NCI-H1048 (cell line): ENCODE measurements around the gene TNFSF12.

Experiments used
- DNase-seq: peaks from one replicate; lab custom pipeline; 2025; lab: John Stamatoyannopoulos, UW

The TNFSF12 gene

DNA sequence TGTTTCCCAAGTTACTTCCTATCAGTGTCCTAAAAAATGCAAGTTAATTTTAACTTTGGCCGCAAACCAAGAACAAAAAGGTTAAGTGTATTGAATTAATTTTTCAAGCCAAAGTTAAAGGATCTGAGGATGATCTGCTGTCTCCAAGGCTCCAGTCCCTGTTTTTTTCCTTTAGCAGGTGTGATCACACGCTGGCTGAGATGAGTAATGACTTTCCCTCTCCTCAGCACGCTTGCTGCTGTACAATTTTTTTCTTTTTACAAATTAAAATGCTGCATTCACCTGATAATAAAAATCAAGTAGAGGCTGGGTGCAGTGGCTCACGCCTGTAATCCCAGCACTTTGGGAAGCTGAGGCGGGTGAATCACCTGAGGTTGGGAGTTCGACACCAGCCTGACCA, 3.9 kb upstream of the TNFSF12 start:
- DNase-seq, result no peak

DNA sequence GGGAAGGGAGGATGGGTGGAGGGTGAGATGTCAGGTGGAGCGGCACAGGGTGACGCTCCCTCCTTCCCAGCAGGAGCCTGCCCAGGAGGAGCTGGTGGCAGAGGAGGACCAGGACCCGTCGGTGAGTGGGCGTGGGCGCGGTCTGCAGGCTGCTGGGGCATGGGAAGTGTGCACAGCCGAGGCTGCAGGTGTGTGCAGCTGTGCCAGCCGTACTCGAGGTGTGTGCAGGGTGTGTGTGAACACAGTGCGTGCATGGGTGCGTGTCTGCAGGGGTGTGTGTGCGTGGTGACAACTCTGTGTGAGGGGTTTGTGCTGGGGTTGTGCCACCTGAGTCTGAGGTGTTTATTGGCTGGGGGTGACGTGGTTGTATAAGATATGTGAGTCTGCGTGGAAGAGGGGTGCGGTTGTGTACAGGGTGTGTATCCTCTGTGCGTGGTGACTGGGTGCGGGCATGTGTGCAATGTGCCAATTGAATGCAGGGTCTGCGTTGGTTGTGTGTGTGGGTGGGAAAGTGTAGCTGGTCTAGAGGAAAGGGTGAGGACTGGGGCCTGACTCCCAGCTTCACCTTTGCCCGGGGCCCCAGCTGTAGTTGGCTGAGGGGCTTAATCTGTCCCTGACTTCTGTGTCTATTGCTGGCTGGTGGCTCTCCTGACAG, 670 bp downstream of the TNFSF12 start:
- no peak for DNase-seq

DNA sequence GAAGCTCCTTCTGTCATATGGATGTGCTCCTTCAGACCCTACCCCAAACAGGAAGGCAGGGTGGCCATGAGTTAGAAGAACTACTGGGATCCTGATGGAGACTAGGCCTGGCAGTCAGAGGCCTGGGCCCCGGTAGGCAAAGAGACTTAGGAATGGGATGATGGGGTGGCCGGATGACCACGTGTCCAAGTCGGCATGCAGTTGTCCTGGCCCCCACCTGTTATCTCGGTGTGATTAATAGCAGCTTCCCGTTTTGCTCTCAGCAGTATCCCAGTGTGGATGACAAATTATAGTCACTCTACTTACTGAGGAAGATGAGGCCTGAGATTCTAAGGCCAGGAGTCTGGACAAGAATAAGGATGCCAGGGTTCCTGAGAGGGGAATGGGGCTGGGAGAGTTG, 1.5 kb downstream of the TNFSF12 start:
- no peak for DNase-seq

GRCh38 chr17:7551396-7551795, 2.5 kb downstream of the TNFSF12 start:
- no peak for DNase-seq

DNA sequence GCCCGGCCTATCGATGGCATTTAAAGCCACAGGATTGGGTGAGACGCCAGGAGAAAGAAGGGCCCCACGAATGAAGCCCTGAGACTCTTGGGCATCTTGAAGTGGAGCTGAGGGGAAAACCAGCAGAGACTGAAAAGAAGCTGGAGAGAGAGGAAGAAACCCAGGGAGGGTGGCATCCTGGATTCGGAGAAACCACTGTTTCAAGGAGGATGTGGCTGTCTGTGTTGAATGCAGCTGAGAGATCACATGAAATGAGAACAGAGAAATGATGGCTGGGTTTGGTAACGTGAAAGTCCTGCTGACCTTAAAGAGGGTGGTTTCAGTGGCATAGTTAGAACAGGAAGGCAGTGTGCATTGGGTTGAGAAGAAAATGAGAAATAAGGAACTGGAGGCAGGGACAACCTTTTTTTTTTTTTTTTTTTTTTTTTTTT, 3.8 kb downstream of the TNFSF12 start:
- DNase-seq, result no peak

DNA sequence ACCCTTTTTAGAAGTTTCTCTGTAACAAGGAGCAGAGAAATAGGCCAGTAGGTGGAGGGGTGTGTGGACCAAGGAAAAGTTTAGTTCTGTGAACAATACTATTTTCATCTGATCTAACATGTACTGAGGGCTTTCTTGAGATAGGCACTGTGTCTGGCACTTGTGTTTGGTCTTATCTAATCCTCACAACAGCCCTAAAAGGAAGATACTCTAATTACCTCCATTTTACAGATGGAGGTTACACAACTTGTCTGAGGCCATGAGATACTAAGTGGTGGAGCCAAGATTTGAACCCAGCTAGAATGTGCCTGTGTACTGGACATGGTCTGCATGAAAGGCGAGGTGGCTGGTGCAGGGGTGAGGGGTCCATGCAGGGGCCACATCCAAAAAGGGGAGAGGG, 4.5 kb downstream of the TNFSF12 start:
- no peak for DNase-seq

DNA sequence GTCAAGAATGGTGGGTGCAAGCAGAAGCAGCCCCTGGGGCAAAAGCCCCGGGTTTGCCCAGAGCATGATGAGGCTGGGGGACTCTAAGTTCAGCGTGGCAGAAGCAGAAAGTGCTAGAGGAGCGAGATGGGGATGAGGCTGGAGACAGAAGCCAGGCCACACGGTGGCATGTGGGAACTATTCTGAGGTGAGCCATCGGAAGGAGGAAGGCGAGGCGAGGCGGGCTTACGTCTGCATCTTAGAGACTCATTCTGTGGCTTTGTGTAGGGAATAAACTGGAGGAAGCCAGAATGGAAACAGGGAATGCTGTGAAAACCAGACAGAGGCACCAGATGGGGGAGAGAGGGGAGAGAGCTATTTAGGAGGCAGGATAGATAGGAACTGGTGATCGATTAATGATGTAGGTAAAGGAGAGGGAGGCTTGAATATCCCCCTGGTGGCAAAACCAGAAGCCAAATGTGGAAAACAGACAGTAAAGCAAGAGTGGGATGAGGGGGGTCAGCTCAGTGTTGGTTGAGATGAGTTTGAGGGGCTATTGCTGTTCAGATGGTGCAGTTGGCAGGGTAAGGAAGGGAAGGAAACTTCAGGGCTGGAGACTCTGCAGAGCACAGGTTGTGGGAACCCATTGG, 6.6 kb downstream of the TNFSF12 start:
- no peak for DNase-seq

GRCh38 chr17:7556627-7557026, 7.8 kb downstream of the TNFSF12 start:
- no peak for DNase-seq

DNA sequence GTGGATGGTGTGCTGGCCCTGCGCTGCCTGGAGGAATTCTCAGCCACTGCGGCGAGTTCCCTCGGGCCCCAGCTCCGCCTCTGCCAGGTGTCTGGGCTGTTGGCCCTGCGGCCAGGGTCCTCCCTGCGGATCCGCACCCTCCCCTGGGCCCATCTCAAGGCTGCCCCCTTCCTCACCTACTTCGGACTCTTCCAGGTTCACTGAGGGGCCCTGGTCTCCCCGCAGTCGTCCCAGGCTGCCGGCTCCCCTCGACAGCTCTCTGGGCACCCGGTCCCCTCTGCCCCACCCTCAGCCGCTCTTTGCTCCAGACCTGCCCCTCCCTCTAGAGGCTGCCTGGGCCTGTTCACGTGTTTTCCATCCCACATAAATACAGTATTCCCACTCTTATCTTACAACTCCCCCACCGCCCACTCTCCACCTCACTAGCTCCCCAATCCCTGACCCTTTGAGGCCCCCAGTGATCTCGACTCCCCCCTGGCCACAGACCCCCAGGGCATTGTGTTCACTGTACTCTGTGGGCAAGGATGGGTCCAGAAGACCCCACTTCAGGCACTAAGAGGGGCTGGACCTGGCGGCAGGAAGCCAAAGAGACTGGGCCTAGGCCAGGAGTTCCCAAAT, 8.4 kb downstream of the TNFSF12 start:
- no peak for DNase-seq

DNA sequence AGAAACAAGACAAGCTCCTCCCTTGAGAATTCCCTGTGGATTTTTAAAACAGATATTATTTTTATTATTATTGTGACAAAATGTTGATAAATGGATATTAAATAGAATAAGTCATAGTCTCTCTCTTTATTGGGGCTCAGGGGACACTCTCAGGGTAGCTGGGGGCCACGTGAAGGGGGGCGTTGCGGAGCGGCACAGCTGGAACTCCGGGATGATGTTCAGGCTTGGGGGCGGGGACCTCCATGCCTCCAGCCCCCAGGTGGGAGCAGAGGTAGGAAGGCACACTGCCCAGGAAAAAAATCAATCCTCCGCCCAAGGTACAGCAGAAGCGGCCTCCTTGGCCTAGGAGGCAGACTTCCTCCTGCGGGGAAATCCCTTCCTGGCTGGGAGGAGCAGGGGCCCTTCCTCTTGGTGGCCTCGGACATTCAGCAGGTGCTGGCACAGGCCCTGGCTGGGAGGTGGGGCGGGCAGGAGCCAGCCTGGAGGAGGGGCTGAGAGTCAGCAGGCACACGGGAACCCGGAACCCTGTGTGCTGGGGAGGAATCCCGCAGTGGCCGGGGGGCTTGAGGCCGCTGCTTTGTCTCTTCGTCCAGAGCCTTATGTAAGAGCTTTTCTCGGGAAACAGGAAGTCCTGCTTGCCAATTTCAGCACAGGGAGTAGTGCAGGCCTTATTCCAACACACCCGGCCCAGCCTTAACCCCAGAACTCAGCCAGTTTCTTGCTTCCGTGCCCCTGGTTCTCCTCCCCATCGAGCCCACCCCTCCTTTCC, 9.1 kb downstream of the TNFSF12 start:
- DNase-seq, result no peak

- no peak for DNase-seq
Measured at GRCh38 chr17:7558544-7559319, 9.9 kb downstream of the TNFSF12 start, which contains the start of gene TNFSF13. TNFSF13 (plus strand) TSS chr17:7558750; CDS start chr17:7559040, 290 bp downstream.

- DNase-seq, result no peak
Measured at GRCh38 chr17:7559320-7560171, 10.7 kb downstream of the TNFSF12 start.

DNA sequence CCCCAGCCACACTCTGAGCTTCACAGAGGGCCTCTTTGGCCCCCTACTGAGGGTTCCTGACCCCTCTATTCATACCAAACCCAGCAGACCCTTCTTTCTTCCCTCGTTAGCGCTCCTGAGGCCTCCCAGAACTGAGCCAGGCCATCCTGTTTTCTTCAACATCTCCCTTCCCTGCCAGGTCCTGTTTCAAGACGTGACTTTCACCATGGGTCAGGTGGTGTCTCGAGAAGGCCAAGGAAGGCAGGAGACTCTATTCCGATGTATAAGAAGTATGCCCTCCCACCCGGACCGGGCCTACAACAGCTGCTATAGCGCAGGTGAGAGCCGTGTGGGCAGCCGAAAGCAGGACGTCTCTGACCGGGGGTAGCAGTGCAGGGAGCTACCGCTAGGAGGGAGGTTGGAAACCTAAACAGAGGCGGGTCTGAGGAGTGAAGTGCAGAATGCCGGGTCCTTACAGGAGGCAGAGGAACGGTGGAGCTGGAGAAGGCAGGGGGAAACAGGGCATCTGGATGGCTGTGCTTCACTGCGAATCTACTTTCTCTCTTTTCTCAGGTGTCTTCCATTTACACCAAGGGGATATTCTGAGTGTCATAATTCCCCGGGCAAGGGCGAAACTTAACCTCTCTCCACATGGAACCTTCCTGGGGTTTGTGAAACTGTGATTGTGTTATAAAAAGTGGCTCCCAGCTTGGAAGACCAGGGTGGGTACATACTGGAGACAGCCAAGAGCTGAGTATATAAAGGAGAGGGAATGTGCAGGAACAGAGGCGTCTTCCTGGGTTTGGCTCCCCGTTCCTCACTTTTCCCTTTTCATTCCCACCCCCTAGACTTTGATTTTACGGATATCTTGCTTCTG, 11.5 kb downstream of the TNFSF12 start:
- no peak for DNase-seq

DNA sequence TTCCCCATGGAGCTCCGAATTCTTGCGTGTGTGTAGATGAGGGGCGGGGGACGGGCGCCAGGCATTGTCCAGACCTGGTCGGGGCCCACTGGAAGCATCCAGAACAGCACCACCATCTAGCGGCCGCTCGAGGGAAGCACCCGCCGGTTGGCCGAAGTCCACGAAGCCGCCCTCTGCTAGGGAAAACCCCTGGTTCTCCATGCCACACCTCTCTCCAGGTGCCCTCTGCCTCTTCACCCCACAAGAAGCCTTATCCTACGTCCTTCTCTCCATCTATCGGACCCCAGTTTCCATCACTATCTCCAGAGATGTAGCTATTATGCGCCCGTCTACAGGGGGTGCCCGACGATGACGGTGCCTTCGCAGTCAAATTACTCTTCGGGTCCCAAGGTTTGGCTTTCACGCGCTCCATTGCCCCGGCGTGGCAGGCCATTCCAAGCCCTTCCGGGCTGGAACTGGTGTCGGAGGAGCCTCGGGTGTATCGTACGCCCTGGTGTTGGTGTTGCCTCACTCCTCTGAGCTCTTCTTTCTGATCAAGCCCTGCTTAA, 12.2 kb downstream of the TNFSF12 start:
- DNase-seq, result peak; percentile 84

GRCh38 chr17:7561589-7562207, 12.8 kb downstream of the TNFSF12 start, which contains the start of gene SENP3:
SENP3 (plus strand) TSS chr17:7561919; CDS start chr17:7563077, 1,158 bp downstream.
- DNase-seq, result peak; percentile 70

- no peak for DNase-seq
Measured at GRCh38 chr17:7562208-7562605, 13.3 kb downstream of the TNFSF12 start.

DNA sequence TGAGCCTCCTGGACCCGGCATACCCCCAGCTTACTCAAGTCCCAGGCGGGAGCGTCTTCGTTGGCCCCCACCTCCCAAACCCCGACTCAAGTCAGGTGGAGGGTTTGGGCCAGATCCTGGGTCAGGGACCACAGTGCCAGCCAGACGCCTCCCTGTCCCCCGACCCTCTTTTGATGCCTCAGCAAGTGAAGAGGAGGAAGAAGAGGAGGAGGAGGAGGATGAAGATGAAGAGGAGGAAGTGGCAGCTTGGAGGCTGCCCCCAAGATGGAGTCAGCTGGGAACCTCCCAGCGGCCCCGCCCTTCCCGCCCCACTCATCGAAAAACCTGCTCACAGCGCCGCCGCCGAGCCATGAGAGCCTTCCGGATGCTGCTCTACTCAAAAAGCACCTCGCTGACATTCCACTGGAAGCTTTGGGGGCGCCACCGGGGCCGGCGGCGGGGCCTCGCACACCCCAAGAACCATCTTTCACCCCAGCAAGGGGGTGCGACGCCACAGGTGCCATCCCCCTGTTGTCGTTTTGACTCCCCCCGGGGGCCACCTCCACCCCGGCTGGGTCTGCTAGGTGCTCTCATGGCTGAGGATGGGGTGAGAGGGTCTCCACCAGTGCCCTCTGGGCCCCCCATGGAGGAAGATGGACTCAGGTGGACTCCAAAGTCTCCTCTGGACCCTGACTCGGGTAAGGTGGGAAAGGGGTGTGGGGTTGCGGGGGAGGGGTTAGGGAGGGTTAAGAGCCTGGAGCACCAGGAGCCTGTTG, 14.4 kb downstream of the TNFSF12 start:
- no peak for DNase-seq

- no peak for DNase-seq
Measured at GRCh38 chr17:7569571-7569970, 20.7 kb downstream of the TNFSF12 start.
